RWPE2 (cell line): ENCODE data around the gene AGBL3.

Source experiments
- ATAC-seq: fragments of 200-7000 bp; cut with Tn5 transposase; 3 replicates; pipeline ENCODE4 v1.9.1; 2021; ENCODE audit warnings: low read depth
- DNase-seq: peaks from one replicate; pipeline ENCODE4 v3.0.0-alpha.2; 2020; ENCODE audit warnings: low spot score
- H3K27ac ChIP-seq: fragments of 450-650 bp; 2 replicates; pipeline ENCODE4 v1.5.1; 2017; ENCODE audit warnings: mild to moderate bottlenecking; ENCODE audit not compliant: poor library complexity, severe bottlenecking
- H3K27me3 ChIP-seq: fragments of 250-450 bp; sonication (Bioruptor Pico); 2 replicates; pipeline ENCODE4 v1.5.1; 2021; ENCODE audit warnings: mild to moderate bottlenecking, moderate library complexity; ENCODE audit not compliant: insufficient read depth, poor library complexity, severe bottlenecking
- H3K36me3 ChIP-seq: fragments of 250-450 bp; sonication (Bioruptor Pico); 2 replicates; pipeline ENCODE4 v1.5.1; 2020; ENCODE audit warnings: low read depth, mild to moderate bottlenecking, moderate library complexity
- H3K4me1 ChIP-seq: fragments of 250-450 bp; sonication (Bioruptor Pico); 2 replicates; pipeline ENCODE4 v1.5.1; 2021; ENCODE audit warnings: mild to moderate bottlenecking, moderate library complexity; ENCODE audit not compliant: insufficient read depth, poor library complexity, severe bottlenecking
- H3K4me3 ChIP-seq: fragments of 250-450 bp; sonication (Bioruptor Pico); 2 replicates; pipeline ENCODE4 v1.5.1; 2021; ENCODE audit warnings: mild to moderate bottlenecking, moderate library complexity; ENCODE audit not compliant: severe bottlenecking
- H3K9me3 ChIP-seq: fragments of 250-450 bp; sonication (Bioruptor Pico); 2 replicates; pipeline ENCODE4 v1.5.1; 2021; ENCODE audit warnings: mild to moderate bottlenecking, moderate library complexity; ENCODE audit not compliant: severe bottlenecking
- CTCF ChIP-seq: fragments of 450-650 bp; IDR thresholded peaks from one replicate; pipeline ENCODE4 v1.5.1; 2017; ENCODE audit warnings: mild to moderate bottlenecking, moderate library complexity; ENCODE audit not compliant: poor library complexity, severe bottlenecking

The AGBL3 gene

GRCh38 chr7:135150072-135150782 lies 163.9 kb downstream of the AGBL3 start:
- ATAC-seq (no peak), DNase-seq (no peak)
- no peaks in the 10 kb centered on the region for H3K4me1 ChIP-seq
- no peaks in the 10 kb centered on the region for H3K36me3 ChIP-seq
- H3K4me3 ChIP-seq = no peak overlapping the region
- no peak for TF ChIP-seq CTCF
- no peak overlapping the region for H3K27ac ChIP-seq
- H3K9me3 ChIP-seq = no peaks in the 10 kb centered on the region
- H3K27me3 ChIP-seq = no peaks in the 10 kb centered on the region

- DNase-seq (no peak), ATAC-seq (no peak)
- no peaks in the 10 kb centered on the region for H3K9me3 ChIP-seq
- H3K4me1 ChIP-seq = no peaks in the 10 kb centered on the region
- no peak overlapping the region for H3K27ac ChIP-seq
- no peak overlapping the region for H3K4me3 ChIP-seq
- no peak for TF ChIP-seq CTCF
- H3K27me3 ChIP-seq = no peaks in the 10 kb centered on the region
- no peaks in the 10 kb centered on the region for H3K36me3 ChIP-seq
These were observed 164.8 kb downstream of the AGBL3 start for GRCh38 chr7:135151132-135151531.

GRCh38 chr7:135151533-135151932 lies 165.2 kb downstream of the AGBL3 start:
- Histone ChIP-seq H3K27me3 (no peaks in the 10 kb centered on the region), H3K36me3 (no peaks in the 10 kb centered on the region), H3K4me3 (no peak overlapping the region), H3K27ac (no peak overlapping the region), H3K4me1 (no peaks in the 10 kb centered on the region), H3K9me3 (no peaks in the 10 kb centered on the region)
- no peak for TF ChIP-seq CTCF
- ATAC-seq = no peak
- no peak for DNase-seq

DNA sequence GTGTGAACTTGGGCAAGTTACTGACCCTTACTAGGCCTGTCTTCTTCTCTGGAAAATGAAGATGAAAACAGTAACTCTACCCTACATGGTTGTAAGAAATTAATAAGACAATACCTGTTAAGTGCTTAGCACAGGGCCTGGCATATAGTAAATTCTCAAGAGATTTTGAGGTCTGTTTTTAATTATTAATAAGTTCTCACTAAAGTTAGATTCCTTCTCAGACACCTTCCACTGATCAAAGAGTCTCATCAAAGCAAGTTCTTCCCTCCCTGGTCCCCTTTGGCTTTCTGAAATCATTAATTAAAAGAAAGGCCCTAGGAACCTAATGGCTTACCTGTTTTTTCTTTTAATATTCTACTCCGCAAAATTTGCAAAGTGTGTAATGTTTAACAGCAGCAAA lies 166.1 kb downstream of the AGBL3 start:
- DNase-seq (no peak), ATAC-seq (no peak)
- Histone ChIP-seq H3K27ac (no peak overlapping the region), H3K9me3 (no peaks in the 10 kb centered on the region), H3K4me1 (no peaks in the 10 kb centered on the region), H3K4me3 (no peak overlapping the region), H3K27me3 (no peaks in the 10 kb centered on the region), H3K36me3 (no peaks in the 10 kb centered on the region)
- TF ChIP-seq CTCF = no peak

GRCh38 chr7:135154734-135155133 lies 168.4 kb downstream of the AGBL3 start:
- TF ChIP-seq CTCF = no peak
- H3K4me1 ChIP-seq = peaks cover 7% of the 10 kb centered on the region
- ATAC-seq (no peak), DNase-seq (no peak)
- H3K36me3 ChIP-seq = no peaks in the 10 kb centered on the region
- no peak overlapping the region for H3K4me3 ChIP-seq
- no peak overlapping the region for H3K27ac ChIP-seq
- H3K27me3 ChIP-seq = no peaks in the 10 kb centered on the region
- no peaks in the 10 kb centered on the region for H3K9me3 ChIP-seq
